Vagina (tissue), 2 donors: ENCODE results near the gene TGIF2.

Experiments
- CTCF ChIP-seq, 3 experiments: fragments of 450-650 bp in 2 of 3; fragments of 200-600 bp in 1 of 3; sonication (generic) in 1 of 3; IDR thresholded peaks; one replicate each; pipeline ENCODE4 v1.5.1; 2017 to 2019; ENCODE audit warnings: antibody characterized with exemption in 3 of 3, mild to moderate bottlenecking in 2 of 3, moderate library complexity in 2 of 3
- POLR2A ChIP-seq, 2 donors: fragments of 450-650 bp; IDR thresholded peaks; one replicate each; pipeline ENCODE4 v1.6.1; 2017; ENCODE audit warnings: antibody characterized with exemption in 2 of 2, mild to moderate bottlenecking in 2 of 2, moderate library complexity in 2 of 2
- POLR2AphosphoS5 ChIP-seq, 2 donors: sonication (generic); formaldehyde crosslinking; IDR thresholded peaks; one replicate each; pipeline ENCODE4 v1.9.0; 2017; ENCODE audit warnings: antibody characterized with exemption in 2 of 2, mild to moderate bottlenecking in 2 of 2, low read depth in 1 of 2; ENCODE audit not compliant: insufficient read depth in 1 of 2

- no peak for TF ChIP-seq POLR2A (IDR thresholded peaks at IDR 0.05)
- no peak for TF ChIP-seq CTCF (IDR thresholded peaks at IDR 0.05)
- TF ChIP-seq POLR2AphosphoS5 (IDR thresholded peaks at IDR 0.05; ENCODE audit: insufficient read depth in 1 of 2, low read depth in 1 of 2): no peak
These were observed 54.7 kb downstream of the TGIF2 start for GRCh38 chr20:36628076-36628475.
